A673 (cell line): Measurements from ENCODE around the gene MGLL. TPM values are rescaled to one million over a fixed set of nuclear protein-coding genes. Genes with fewer than 3 reads are reported as not detected.

Experiments used
- BruUV-seq: library from RNA; stranded (reverse); fragments of 400-500 nt; replicated peaks from 2 replicates; lab custom pipeline; 2021; lab: Mats Ljungman, UMichigan
- CTCF ChIA-PET: fragments of 300-600 bp; sonication (Branson Sonifier 250); formaldehyde crosslinking; loops from one replicate; lab custom pipeline; 2022; ENCODE audit warnings: antibody characterized with exemption; lab: Charles Lee
- POLR2A ChIA-PET: fragments of 300-600 bp; sonication (Branson Sonifier 250); formaldehyde crosslinking; loops from one replicate; lab custom pipeline; 2022; ENCODE audit warnings: antibody characterized with exemption; ENCODE audit not compliant: low non-redundant PET; lab: Charles Lee
- DNase-seq: peaks from one replicate; pipeline ENCODE4 v3.0.0-alpha.2; 2015; ENCODE audit warnings: low spot score
- H3K27ac ChIP-seq: fragments of 200-600 bp; sonication (generic); 2 replicates; pipeline ENCODE4 v1.5.1; 2016; ENCODE audit warnings: mixed run types, low read depth, mild to moderate bottlenecking, mixed read lengths, antibody characterized with exemption, low read length; ENCODE audit not compliant: poor library complexity, severe bottlenecking
- H3K27me3 ChIP-seq: fragments of 200-600 bp; sonication (generic); replicated peaks from 2 replicates; pipeline ENCODE4 v1.6.1; 2017; ENCODE audit warnings: mixed run types, low read depth, mild to moderate bottlenecking, mixed read lengths, antibody characterized with exemption, low read length; ENCODE audit not compliant: insufficient read depth, poor library complexity
- H3K36me3 ChIP-seq: fragments of 200-600 bp; sonication (generic); 2 replicates; pipeline ENCODE4 v1.6.1; 2016; ENCODE audit warnings: mixed run types, mild to moderate bottlenecking, mixed read lengths, antibody characterized with exemption, low read length; ENCODE audit not compliant: insufficient read depth, poor library complexity, severe bottlenecking
- H3K4me1 ChIP-seq: fragments of 200-600 bp; sonication (generic); 2 replicates; pipeline ENCODE4 v1.6.1; 2017; ENCODE audit warnings: mixed run types, mild to moderate bottlenecking, mixed read lengths, antibody characterized with exemption, low read length; ENCODE audit not compliant: insufficient read depth, poor library complexity, severe bottlenecking
- H3K4me3 ChIP-seq: fragments of 200-600 bp; sonication (generic); 2 replicates; pipeline ENCODE4 v1.5.1; 2016; ENCODE audit warnings: low read depth, mixed run types, mild to moderate bottlenecking, mixed read lengths, low read length; ENCODE audit not compliant: poor library complexity, severe bottlenecking
- H3K9me3 ChIP-seq: fragments of 200-600 bp; sonication (generic); 2 replicates; pipeline ENCODE4 v1.6.1; 2016; ENCODE audit warnings: mixed run types, low read depth, mild to moderate bottlenecking, mixed read lengths, antibody characterized with exemption, low read length; ENCODE audit not compliant: poor library complexity, severe bottlenecking
- CTCF ChIP-seq: fragments of 300-800, 200-600 bp; sonication (generic); conservative IDR thresholded peaks from 2 replicates; pipeline ENCODE4 v1.5.1; 2017; ENCODE audit warnings: low read depth, mild to moderate bottlenecking, antibody characterized with exemption, low read length, moderate library complexity, mixed read lengths
- EZH2 ChIP-seq: fragments of 200-600 bp; sonication (generic); IDR thresholded peaks from 2 replicates; pipeline ENCODE4 v1.6.1; 2017; ENCODE audit warnings: borderline replicate concordance, low read depth, mild to moderate bottlenecking, mixed read lengths, antibody characterized with exemption, low read length; ENCODE audit not compliant: poor library complexity, severe bottlenecking
- intact Hi-C: fragments of 100-400 bp; cut with micrococcal nuclease; formaldehyde crosslinking; loops from one replicate; pipeline ENCODE4 v1.10.0; 2022; ENCODE audit not compliant: unreplicated experiment
- total RNA-seq: library from RNA; stranded (reverse); gene quantifications from 2 replicates; pipeline ENCODE4 v1.2.3, GENCODE V29; 2021

The MGLL gene
- total RNA-seq, 1 experiment from 2014 or later: 0.39 TPM

- DNase-seq: peak; percentile 46
- H3K4me3 ChIP-seq: no peak overlapping the region
- POLR2A ChIA-PET: no interaction called here
- no peaks in the 10 kb centered on the region for H3K27me3 ChIP-seq
- no TSS peak for BruUV-seq
- CTCF ChIA-PET: no interaction called here
- no peaks in the 10 kb centered on the region for H3K9me3 ChIP-seq
- intact Hi-C loops: no loop called here
- no peaks in the 10 kb centered on the region for H3K36me3 ChIP-seq
- H3K27ac ChIP-seq: no peak overlapping the region
- TF ChIP-seq EZH2 (no peak), CTCF (no peak)
- H3K4me1 ChIP-seq: no peaks in the 10 kb centered on the region
These were observed 35.8 kb downstream of the MGLL start for GRCh38 chr3:127786353-127787070.

- H3K36me3 ChIP-seq: no peaks in the 10 kb centered on the region
- H3K9me3 ChIP-seq: no peaks in the 10 kb centered on the region
- H3K27ac ChIP-seq: no peak overlapping the region
- ChIA-PET POLR2A (no interaction called here), CTCF (interaction anchor here (0.6 kb wide), 1 partner anchor 360 kb away, joined by 3 read pairs; no protein-coding TSS in a partner anchor)
- no TSS peak for BruUV-seq
- intact Hi-C loops: no loop called here
- no peaks in the 10 kb centered on the region for H3K4me1 ChIP-seq
- H3K27me3 ChIP-seq: no peaks in the 10 kb centered on the region
- no peak for DNase-seq
- TF ChIP-seq CTCF (no peak), EZH2 (no peak)
- no peak overlapping the region for H3K4me3 ChIP-seq
These were observed 36.5 kb downstream of the MGLL start for GRCh38 chr3:127785711-127786265.

GRCh38 chr3:127784865-127785710, 37.2 kb downstream of the MGLL start:
- CTCF ChIA-PET: interaction anchor here (0.5 to 0.6 kb wide), 2 partner anchors 70 to 360 kb away, joined by 3 read pairs; no protein-coding TSS in a partner anchor
- no TSS peak for BruUV-seq
- Histone ChIP-seq H3K4me3 (no peak overlapping the region), H3K27me3 (no peaks in the 10 kb centered on the region), H3K36me3 (no peaks in the 10 kb centered on the region), H3K4me1 (no peaks in the 10 kb centered on the region), H3K27ac (no peak overlapping the region), H3K9me3 (no peaks in the 10 kb centered on the region)
- TF ChIP-seq CTCF (no peak), EZH2 (no peak)
- intact Hi-C loops: no loop called here
- DNase-seq: no peak
- POLR2A ChIA-PET: no interaction called here
